ENCODE results near the gene ELOVL7.
"Not testable (repeated sequence)": the region's sequence is repeated elsewhere in the genome, so short reads cannot be mapped to it uniquely, and the experiment has no call there.

The ELOVL7 gene

GRCh38 chr5:60792438-60792837 is 51.6 kb downstream of the ELOVL7 start:
- DNase-seq = no peak
- ATAC-seq = no peak

DNA sequence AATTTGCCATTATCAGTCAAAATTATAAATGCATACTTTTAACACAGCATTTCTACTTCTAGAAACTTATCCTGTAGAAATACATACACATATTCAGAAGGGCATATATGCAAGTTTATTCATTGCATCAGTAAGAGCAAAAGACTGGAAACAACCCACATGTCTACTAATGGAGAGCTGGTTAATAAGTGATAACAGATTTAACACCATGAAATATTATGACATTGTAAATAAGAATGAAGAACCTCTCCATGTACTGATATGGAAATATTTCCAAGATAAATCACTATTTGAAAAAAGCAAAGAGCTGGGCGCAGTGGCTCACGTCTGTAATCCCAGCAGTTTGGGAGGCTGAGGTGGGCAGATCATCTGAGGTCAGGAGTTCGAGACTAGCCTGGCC is 54.5 kb downstream of the ELOVL7 start:
- no peak for ATAC-seq
- no peak for DNase-seq

- DNase-seq (no peak), ATAC-seq (no peak)
Measured at GRCh38 chr5:60788863-60789513, 55.1 kb downstream of the ELOVL7 start.

DNA sequence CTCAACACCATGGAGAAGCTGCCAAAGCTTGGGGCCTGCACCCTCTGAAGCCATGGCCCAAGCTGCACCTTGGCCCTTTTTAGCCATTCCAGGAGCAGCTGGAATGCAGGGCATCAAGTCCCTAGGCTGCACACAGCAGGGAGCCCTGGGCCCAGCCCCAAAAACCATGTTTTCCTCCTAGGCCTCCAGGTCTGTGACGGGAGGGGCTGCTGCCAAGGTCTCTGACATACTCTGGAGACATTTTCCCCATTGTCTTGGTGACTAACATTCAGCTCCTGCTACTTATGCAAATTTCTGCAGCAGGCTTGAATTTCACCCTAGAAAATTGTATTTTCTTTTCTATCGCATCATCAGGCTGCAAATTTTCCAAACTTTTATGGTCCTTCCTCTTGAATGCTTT is 64.6 kb downstream of the ELOVL7 start:
- DNase-seq (no peak), ATAC-seq (no peak)

GRCh38 chr5:60776343-60776742 is 67.7 kb downstream of the ELOVL7 start:
- DNase-seq = no peak
- ATAC-seq = no peak

DNA sequence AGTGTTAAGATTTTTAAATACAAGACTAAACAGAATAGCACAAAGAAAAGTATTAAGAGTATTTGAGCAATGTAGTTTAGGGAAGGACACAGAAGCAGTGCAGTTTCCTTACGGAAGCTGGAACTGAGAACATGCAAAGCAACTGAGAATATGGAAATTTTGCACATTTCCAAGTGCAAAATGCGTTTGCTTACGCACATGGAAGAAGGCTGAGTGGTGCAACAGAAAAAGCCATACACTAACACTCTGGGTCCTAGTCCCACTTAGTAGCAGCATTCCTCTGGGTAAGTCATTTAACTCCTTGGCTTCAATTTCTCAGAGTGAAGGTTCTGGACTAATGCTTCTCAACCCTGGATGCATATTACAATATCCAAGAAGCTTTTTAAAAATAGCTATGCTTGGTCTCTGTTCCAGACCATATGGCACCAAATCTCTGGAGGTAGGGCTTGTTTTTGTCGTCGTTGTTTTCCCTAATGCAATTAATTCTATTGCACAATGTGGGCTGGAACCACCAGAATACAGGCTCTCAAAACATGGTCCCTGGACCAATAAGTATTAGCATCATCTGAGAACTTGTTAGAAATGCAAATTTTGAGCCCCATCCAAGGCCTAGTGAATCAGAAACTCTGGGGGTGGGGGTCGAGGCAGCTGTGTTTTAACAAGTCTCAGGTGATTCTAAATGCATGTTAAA is 78.9 kb downstream of the ELOVL7 start:
- DNase-seq (no peak), ATAC-seq (no peak)

DNA sequence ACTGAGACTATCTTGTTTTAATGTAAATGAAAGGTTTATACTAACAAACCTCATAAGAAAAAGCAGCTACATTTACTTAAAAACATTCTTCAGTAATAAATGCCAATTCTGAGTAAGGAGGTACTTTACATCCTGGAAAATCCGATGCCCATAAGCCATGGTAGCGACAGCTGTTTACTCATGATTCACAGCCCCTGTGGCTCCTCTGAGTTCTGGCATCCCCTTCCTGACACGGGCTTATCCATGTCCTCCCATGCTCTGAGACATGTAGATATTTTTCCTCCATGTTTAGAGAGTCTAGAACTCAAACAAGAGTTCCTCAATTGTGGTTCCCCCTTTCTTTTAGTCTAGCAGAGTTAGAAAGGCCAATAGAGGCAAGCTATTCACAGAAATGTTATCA is 81.0 kb downstream of the ELOVL7 start:
- no peak for DNase-seq
- no peak for ATAC-seq

DNA sequence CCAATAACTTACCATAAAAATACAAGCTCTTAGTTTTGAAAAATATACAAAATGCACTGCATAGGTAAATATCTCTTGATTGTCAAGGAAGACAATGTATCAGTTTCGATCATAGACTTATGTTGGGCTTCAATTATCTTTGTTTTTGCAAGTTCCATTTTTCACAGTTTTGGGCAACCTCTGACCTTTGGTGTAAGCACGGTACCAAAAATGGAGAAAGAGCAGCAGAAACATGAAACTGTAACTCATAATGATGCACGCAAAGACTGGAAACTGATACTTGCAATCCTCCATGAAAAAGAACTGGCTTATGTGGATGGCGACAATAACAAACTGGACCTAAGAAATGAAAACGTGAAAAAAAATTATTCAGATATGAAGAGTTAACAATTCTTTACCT is 89.6 kb downstream of the ELOVL7 start:
- no peak for ATAC-seq
- no peak for DNase-seq

DNA sequence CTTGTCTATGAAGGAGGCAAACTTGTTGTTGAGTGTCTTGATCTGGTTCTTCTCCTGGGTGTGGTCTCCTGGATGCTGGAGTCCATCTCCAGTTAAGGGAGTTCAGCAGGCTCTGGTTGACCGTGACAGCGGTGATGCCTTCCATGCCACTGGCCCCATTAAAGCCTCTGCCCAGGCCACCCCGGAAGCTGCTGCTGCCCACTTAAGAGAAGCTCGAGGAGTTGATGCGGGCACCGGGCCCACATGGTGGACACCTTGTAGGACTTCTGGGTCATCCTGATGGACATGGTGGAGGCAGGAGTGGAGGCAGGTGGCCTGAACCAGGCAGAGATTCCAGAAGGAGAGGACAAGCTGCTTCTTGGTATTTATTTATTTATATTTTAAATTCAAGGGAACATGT is 99.4 kb downstream of the ELOVL7 start:
- DNase-seq (no peak), ATAC-seq (no peak)

DNA sequence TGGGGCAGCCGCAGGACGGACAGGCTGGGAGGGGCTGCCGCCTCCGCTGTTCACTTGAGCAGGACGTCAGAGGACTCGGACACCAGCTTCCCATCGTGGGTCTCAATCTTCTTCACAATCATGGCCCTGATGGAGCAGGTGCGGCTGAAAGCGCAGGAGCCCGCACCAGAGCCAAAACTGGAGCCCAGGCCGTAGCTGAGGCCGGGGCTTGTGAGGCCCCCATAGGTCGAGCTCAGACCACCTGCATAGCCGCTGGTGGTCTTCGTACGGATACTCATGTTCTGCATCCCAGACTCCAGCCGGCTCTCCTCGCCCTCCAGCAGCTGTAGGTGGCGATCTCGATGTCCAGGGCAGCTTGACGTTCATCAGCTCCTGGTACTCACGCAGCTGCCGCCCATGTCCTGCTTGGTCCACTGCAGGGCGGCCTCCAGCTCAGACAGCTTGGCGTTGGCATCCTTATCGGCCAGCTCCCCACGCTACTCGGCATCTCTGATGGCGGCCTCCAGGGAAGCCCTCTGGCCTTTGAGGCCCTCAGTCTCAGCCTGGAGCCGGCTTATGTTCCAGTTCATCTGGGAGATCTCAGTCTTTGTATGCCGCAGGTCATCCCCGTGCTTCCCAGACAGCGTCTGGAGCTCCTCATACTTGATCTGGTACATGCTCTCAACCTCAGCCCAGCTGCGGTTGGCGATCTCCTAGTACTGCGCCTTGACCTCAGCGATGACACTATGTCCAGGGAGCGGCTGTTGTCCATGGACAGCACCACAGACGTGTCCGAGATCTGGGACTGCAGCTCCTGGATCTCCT is 100.4 kb downstream of the ELOVL7 start:
- ATAC-seq = no peak
- DNase-seq = no peak

GRCh38 chr5:60740322-60740721 is 103.7 kb downstream of the ELOVL7 start:
- no peak for ATAC-seq
- DNase-seq = no peak

DNA sequence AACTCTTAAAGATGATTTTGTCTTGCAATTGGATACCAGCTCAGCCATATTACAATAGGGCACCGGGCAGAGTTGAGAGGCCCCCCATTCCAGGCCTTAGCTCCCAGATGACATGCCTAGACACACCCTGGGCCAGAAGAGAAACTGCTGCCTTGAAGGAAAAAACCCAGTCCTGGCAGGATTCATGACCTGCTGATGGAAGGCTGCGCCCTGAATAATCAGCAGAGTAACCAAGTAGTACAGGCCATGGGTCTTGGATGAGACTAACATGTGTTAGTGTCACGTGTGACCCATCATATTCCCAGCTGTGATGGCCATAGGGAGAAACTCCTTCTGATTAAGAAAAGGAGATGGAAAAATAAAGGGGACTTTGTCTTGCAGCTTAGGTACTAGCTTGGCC is 105.1 kb downstream of the ELOVL7 start:
- no peak for ATAC-seq
- DNase-seq = no peak

DNA sequence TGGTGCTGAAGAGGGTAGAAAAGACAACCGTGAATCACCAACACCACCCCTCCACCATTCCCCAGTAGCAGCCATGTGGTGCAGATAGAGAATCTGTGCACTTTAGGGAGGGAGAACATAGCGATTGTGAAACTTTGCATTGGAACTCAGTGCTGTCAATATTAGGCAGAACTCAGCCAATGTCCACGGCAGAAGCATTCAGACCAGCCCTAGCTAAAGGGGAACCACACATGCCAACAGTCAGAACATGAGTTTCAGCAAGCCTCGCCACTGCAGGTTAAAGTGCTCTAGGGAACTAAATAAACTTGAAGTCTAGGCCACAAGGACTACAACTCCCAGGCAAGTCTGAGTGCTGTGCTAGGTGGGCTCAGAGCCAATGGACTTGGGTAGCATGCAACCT is 105.6 kb downstream of the ELOVL7 start:
- no peak for DNase-seq
- no peak for ATAC-seq

- not testable (repeated sequence) for ATAC-seq
Measured at GRCh38 chr5:60730858-60731257, 113.2 kb downstream of the ELOVL7 start.

GRCh38 chr5:60727033-60727679 is 116.9 kb downstream of the ELOVL7 start:
- DNase-seq (no peak), ATAC-seq (no peak)

More at GRCh38 chr5:60730858-60731257, 113.2 kb downstream of the ELOVL7 start:
- DNase-seq = not testable (repeated sequence)

GRCh38 chr5:60724126-60724525 is 119.9 kb downstream of the ELOVL7 start:
- DNase-seq (no peak), ATAC-seq (no peak)

GRCh38 chr5:60722416-60722815 is 121.7 kb downstream of the ELOVL7 start:
- no peak for DNase-seq
- ATAC-seq = no peak

DNA sequence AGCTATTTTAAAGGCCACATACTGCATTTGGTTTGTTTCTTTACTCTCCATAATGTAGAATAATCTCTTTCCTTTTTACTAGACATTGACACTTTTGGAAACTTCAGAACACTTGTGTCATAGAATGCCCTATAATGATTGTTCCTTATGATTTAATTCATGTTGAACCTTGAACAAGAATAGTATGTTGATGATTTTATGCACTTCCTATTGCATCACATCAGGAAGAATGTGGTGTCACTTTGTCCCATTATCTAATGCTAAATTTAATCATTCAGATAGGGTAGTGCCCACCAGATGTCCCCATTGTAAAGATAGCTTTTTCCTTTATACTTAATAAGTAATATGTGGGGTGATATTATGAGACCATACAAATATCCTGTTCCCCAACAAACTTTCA is 124.7 kb downstream of the ELOVL7 start:
- DNase-seq (no peak), ATAC-seq (no peak)

GRCh38 chr5:60718166-60718892 is 125.7 kb downstream of the ELOVL7 start:
- ATAC-seq = no peak
- no peak for DNase-seq

DNA sequence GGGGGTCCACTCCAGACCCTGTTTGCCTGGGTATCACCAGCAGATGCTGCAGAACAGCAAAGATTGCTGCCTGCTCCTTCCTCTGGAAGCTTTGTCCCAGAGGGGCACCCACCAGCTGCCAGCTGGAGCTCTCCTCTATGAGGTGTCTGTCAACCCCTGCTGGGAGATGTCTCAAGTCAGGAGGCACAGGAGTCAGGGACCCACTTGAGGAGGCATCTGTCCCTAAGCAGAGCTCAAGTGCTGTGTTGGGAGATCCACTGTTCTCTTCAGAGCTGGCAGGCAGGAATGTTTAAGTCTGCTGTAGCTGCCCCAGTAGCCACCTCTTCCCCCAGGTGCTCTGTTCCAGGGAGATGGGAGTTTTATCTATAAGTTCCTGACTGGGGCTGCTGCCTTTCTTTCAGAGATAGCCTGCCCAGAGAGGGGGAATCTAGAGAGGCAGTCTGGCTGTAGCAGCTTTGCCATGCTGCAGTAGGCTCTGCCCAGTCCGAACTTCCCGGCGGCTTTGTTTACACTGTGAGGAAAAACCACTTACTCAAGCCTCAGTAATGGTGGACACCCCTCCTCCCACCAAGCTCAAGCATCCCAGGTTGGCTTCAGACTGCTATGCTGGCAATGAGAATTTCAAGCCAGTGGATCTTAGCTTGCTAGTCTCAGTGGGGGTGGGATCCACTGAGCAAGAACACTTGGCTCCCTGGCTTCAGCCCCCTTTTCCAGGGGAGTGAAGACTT is 128.7 kb downstream of the ELOVL7 start:
- not testable (repeated sequence) for ATAC-seq, DNase-seq

DNA sequence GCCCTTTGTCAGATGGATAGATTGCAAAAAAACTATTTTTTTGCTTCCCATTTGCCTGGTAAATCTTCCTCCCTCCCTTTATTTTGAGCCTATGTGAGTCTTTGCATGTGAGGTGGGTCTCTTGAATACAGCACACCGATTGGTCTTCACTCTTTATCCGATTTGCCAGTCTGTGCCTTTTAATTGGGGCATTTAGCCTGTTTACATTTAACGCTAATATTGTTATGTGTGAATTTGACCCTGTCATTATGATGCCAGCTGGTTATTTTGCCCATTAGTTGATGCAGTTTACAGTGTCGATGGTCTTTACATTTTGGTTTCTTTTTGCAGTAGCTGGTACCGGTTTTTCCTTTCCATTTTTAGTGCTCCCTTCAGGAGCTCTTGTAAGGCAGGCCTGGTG is 131.1 kb downstream of the ELOVL7 start:
- ATAC-seq (no peak), DNase-seq (no peak)
